ENCODE measurements around the gene TBC1D4.

TBC1D4 gene

GRCh38 chr13:75485286-75486062, 3.5 kb upstream of the TBC1D4 start:
- no peak for DNase-seq

- DNase-seq = no peak
These were observed 781 bp upstream of the TBC1D4 start for GRCh38 chr13:75482820-75483079.

- peak in 1 of 2 donors; percentile 24 for DNase-seq
These were observed 546 bp downstream of the TBC1D4 start for GRCh38 chr13:75481176-75482069.

GRCh38 chr13:75480671-75481175, 1.2 kb downstream of the TBC1D4 start:
- no peak for DNase-seq

GRCh38 chr13:75479102-75479740, 2.7 kb downstream of the TBC1D4 start:
- no peak for DNase-seq

- no peak for DNase-seq
These were observed 3.3 kb downstream of the TBC1D4 start for GRCh38 chr13:75478659-75479058.

GRCh38 chr13:75474956-75475355, 7.0 kb downstream of the TBC1D4 start:
- DNase-seq = no peak

GRCh38 chr13:75473468-75473867, 8.5 kb downstream of the TBC1D4 start:
- DNase-seq = no peak

- DNase-seq = no peak
These were observed 11.3 kb downstream of the TBC1D4 start for GRCh38 chr13:75470676-75471075.

GRCh38 chr13:75469047-75469446, 12.9 kb downstream of the TBC1D4 start:
- no peak for DNase-seq

GRCh38 chr13:75468602-75469001, 13.4 kb downstream of the TBC1D4 start:
- DNase-seq = no peak

- DNase-seq = no peak
These were observed 13.9 kb downstream of the TBC1D4 start for GRCh38 chr13:75468098-75468497.

GRCh38 chr13:75467040-75467728, 14.8 kb downstream of the TBC1D4 start:
- DNase-seq = no peak

- DNase-seq = no peak
These were observed 16.7 kb downstream of the TBC1D4 start for GRCh38 chr13:75465236-75465635.

GRCh38 chr13:75461314-75461713, 20.7 kb downstream of the TBC1D4 start:
- DNase-seq = no peak

- DNase-seq = no peak
These were observed 21.3 kb downstream of the TBC1D4 start for GRCh38 chr13:75460644-75461043.

- no peak for DNase-seq
These were observed 23.1 kb downstream of the TBC1D4 start for GRCh38 chr13:75458696-75459422.

GRCh38 chr13:75455962-75456361, 26.0 kb downstream of the TBC1D4 start:
- DNase-seq = no peak

GRCh38 chr13:75454497-75454896, 27.5 kb downstream of the TBC1D4 start:
- no peak for DNase-seq

- DNase-seq = no peak
These were observed 29.4 kb downstream of the TBC1D4 start for GRCh38 chr13:75452564-75452963.

GRCh38 chr13:75447493-75447892, 34.5 kb downstream of the TBC1D4 start:
- DNase-seq = no peak

- DNase-seq = no peak
These were observed 35.1 kb downstream of the TBC1D4 start for GRCh38 chr13:75446874-75447273.

Data from bone marrow (tissue), 2 donors.